Naive thymus-derived CD4-positive, alpha-beta T cell (primary cell): ENCODE data around the gene TRAPPC10. TPM values are rescaled to one million over a fixed set of nuclear protein-coding genes. Genes with fewer than 3 reads are reported as not detected.
"Not testable (repeated sequence)": the region's sequence is repeated elsewhere in the genome, so short reads cannot be mapped to it uniquely, and the experiment has no call there.

Experiments used
- ATAC-seq: fragments of 150-1000 bp; cut with Tn5 transposase; 2 replicates; pipeline ENCODE4 v1.10.0; 2021; ENCODE audit warnings: mild to moderate bottlenecking, moderate library complexity
- CTCF ChIA-PET: fragments of 350-600 bp; sonication (Branson Sonifier 250); formaldehyde crosslinking; loops from one replicate; lab custom pipeline; 2021; ENCODE audit warnings: antibody characterized with exemption; lab: Charles Lee
- POLR2A ChIA-PET: fragments of 350-600 bp; sonication (Branson Sonifier 250); formaldehyde crosslinking; loops from one replicate; lab custom pipeline; 2021; ENCODE audit warnings: antibody characterized with exemption, inconsistent platforms; lab: Charles Lee
- DNase-seq, 9 donors: peaks; one replicate each; pipeline versions ENCODE4 v3.0.0 to v3.0.0-alpha.2; 2020 to 2022; ENCODE audit warnings: mixed read lengths in 1 of 9
- H3K27ac ChIP-seq: one replicate; pipeline ENCODE4 v1.7.0; 2013; ENCODE audit warnings: mild to moderate bottlenecking, low read depth, low read length, moderate library complexity
- H3K27me3 ChIP-seq, 2 donors: one replicate each; pipeline ENCODE4 v1.7.0; 2013; ENCODE audit warnings: low read length in 2 of 2, mild to moderate bottlenecking in 2 of 2, moderate library complexity in 2 of 2; ENCODE audit not compliant: control insufficient read depth in 2 of 2, insufficient read depth in 2 of 2
- H3K36me3 ChIP-seq, 3 experiments: 1 replicate in 2 of 3; 2 replicates in 1 of 3; pipeline ENCODE4 v1.7.0; 2013; ENCODE audit warnings: low read length in 3 of 3, mild to moderate bottlenecking in 3 of 3, moderate library complexity in 1 of 3; ENCODE audit not compliant: insufficient read depth in 3 of 3, control insufficient read depth in 2 of 3
- H3K4me1 ChIP-seq, 2 donors: one replicate each; pipeline ENCODE4 v1.7.0; 2013; ENCODE audit warnings: low read length in 2 of 2, mild to moderate bottlenecking in 2 of 2, moderate library complexity in 1 of 2; ENCODE audit not compliant: control insufficient read depth in 2 of 2, insufficient read depth in 2 of 2
- H3K4me3 ChIP-seq: 2 replicates; pipeline ENCODE4 v1.7.0; 2013; ENCODE audit warnings: mild to moderate bottlenecking, low read length
- H3K9me3 ChIP-seq, 3 experiments: 1 replicate in 2 of 3; 2 replicates in 1 of 3; pipeline ENCODE4 v1.7.0; 2013; ENCODE audit warnings: low read length in 3 of 3; ENCODE audit not compliant: control insufficient read depth in 2 of 3
- H3K27ac Mint-ChIP-seq, 9 donors: one replicate each; pipeline ENCODE4 v1.8.0; 2020 to 2022; ENCODE audit warnings: mixed read lengths in 9 of 9, mild to moderate bottlenecking in 8 of 9, moderate library complexity in 5 of 9, inconsistent platforms in 2 of 9
- H3K27me3 Mint-ChIP-seq, 5 donors: one replicate each; pipeline ENCODE4 v1.8.0; 2021 to 2022; ENCODE audit warnings: mixed read lengths in 5 of 5, mild to moderate bottlenecking in 1 of 5
- H3K36me3 Mint-ChIP-seq, 5 donors: one replicate each; pipeline ENCODE4 v1.8.0; 2020 to 2022; ENCODE audit warnings: mixed read lengths in 5 of 5, mild to moderate bottlenecking in 3 of 5, inconsistent platforms in 1 of 5
- H3K4me1 Mint-ChIP-seq, 7 donors: one replicate each; pipeline ENCODE4 v1.8.0; 2020 to 2022; ENCODE audit warnings: mixed read lengths in 7 of 7, mild to moderate bottlenecking in 3 of 7, inconsistent platforms in 1 of 7
- H3K4me3 Mint-ChIP-seq, 10 donors: one replicate each; pipeline ENCODE4 v1.8.0; 2020 to 2022; ENCODE audit warnings: mild to moderate bottlenecking in 10 of 10, mixed read lengths in 10 of 10, moderate library complexity in 6 of 10, inconsistent platforms in 2 of 10
- H3K9me3 Mint-ChIP-seq, 11 donors: one replicate each; pipeline ENCODE4 v1.8.0; 2020 to 2022; ENCODE audit warnings: mixed read lengths in 11 of 11, mild to moderate bottlenecking in 4 of 11, inconsistent platforms in 1 of 11, moderate library complexity in 1 of 11
- intact Hi-C, 2 donors: fragments of 100-400 bp; cut with micrococcal nuclease; formaldehyde crosslinking; loops; one replicate each; pipeline ENCODE4 v1.15.1; 2023
- polyA plus RNA-seq, 2 donors: library from polyadenylated mRNA; unstranded; fragments of 300-500 nt; fragmentation: Illumina TruSeq; gene quantifications; one replicate each; pipeline ENCODE4 v1.2.3, GENCODE V29; 2021
- total RNA-seq, 6 experiments: library from RNA in 5 of 6; stranded (reverse) in 5 of 6; gene quantifications; 1 replicate in 5 of 6; 2 replicates in 1 of 6; pipeline ENCODE4 v1.2.3 and lab custom pipeline; 2021 to 2026

The TRAPPC10 gene
- total and polyA plus RNA-seq, 7 experiments from 2014 or later, result 15.6 to 119 (median 93.2) TPM

- intact Hi-C loops, ATAC-seq, H3K36me3 ChIP-seq, H3K4me3 ChIP-seq, H3K36me3 Mint-ChIP-seq, POLR2A ChIA-PET, H3K27ac Mint-ChIP-seq, H3K4me3 Mint-ChIP-seq, CTCF ChIA-PET, H3K27me3 ChIP-seq, H3K27me3 Mint-ChIP-seq, H3K4me1 Mint-ChIP-seq, H3K9me3 ChIP-seq, DNase-seq, H3K4me1 ChIP-seq, H3K9me3 Mint-ChIP-seq, H3K27ac ChIP-seq: not testable (repeated sequence)
These were observed 135.0 kb downstream of the TRAPPC10 start for GRCh38 chr21:44147108-44147507.

DNA sequence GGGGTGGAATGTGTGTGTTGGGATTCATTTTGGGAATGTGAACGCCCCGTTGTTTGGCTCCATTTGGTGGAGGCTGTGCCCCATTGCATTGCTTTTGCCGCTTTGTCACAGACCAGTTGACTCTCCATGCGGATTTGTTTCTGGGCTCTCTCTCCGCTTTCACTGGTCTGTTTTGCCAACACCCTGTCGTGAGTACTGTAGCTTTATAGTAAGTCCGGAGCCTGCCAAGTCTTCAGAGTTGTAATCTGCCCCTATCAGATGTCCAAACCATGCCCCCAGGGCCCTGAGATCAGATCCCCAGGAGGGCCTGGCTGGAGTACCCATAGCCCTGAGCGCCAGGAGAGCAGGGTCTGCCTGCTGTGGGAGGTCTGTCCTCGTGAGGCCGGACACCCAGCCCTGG, 138.1 kb downstream of the TRAPPC10 start:
- H3K36me3 ChIP-seq, H3K4me3 Mint-ChIP-seq, H3K36me3 Mint-ChIP-seq, CTCF ChIA-PET, DNase-seq, ATAC-seq, H3K4me3 ChIP-seq, H3K27ac Mint-ChIP-seq, intact Hi-C loops, H3K4me1 Mint-ChIP-seq, H3K9me3 ChIP-seq, H3K4me1 ChIP-seq, H3K27ac ChIP-seq, POLR2A ChIA-PET, H3K27me3 ChIP-seq, H3K27me3 Mint-ChIP-seq, H3K9me3 Mint-ChIP-seq: not testable (repeated sequence)

DNA sequence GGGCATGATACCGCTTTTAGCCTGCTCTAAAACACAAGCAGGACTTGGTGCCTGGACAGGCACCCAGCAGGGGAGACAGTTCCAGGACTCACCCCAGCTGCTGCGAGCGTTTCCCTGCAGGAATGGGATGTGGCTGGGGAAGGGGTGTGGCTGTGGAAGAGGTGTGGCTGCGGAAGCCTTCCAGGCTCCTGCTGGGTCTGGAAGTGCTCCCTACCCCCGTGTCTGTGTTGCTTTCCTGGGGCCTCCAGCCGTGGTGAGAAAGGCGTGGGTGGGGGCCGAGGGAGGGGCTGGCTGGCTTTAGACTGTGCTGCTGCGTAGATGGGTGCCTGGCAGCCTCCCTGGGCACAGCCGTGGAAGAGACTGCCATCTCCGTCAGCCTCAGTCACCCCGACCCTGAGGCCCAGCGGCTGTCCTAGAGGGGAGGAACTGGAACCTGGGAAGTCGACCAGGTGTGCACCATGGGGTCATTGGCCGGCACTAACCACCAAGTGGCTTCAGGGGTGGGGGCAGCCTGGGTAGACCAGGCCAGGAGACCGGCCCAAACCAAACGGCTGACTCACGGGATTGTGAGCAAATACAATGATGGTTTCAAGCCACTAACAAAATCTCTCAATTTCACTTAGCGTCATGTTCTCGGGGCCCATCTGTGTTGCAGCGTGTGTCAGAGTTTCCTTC, 141.2 kb downstream of the TRAPPC10 start:
- H3K9me3 ChIP-seq, H3K27ac Mint-ChIP-seq, H3K4me3 Mint-ChIP-seq, ATAC-seq, H3K4me1 Mint-ChIP-seq, H3K9me3 Mint-ChIP-seq, POLR2A ChIA-PET, H3K4me1 ChIP-seq, DNase-seq, H3K27ac ChIP-seq, H3K4me3 ChIP-seq, H3K36me3 ChIP-seq, H3K36me3 Mint-ChIP-seq, H3K27me3 Mint-ChIP-seq, CTCF ChIA-PET, intact Hi-C loops, H3K27me3 ChIP-seq: not testable (repeated sequence)

GRCh38 chr21:44153889-44154228, 141.8 kb downstream of the TRAPPC10 start:
- H3K9me3 ChIP-seq, intact Hi-C loops, H3K9me3 Mint-ChIP-seq, H3K36me3 Mint-ChIP-seq, H3K27ac ChIP-seq, H3K27me3 ChIP-seq, POLR2A ChIA-PET, H3K4me1 ChIP-seq, H3K27ac Mint-ChIP-seq, H3K36me3 ChIP-seq, CTCF ChIA-PET, H3K4me3 Mint-ChIP-seq, H3K4me3 ChIP-seq, H3K27me3 Mint-ChIP-seq, H3K4me1 Mint-ChIP-seq: not testable (repeated sequence)
- DNase-seq, result peak in 5 of 9 donors; percentile 11 to 48 (median 20)
- ATAC-seq, result peak; percentile 56

- CTCF ChIA-PET, H3K9me3 Mint-ChIP-seq, H3K36me3 Mint-ChIP-seq, DNase-seq, H3K4me3 ChIP-seq, H3K36me3 ChIP-seq, H3K4me1 Mint-ChIP-seq, POLR2A ChIA-PET, H3K27me3 ChIP-seq, H3K27ac Mint-ChIP-seq, intact Hi-C loops, H3K9me3 ChIP-seq, H3K27ac ChIP-seq, H3K4me3 Mint-ChIP-seq, H3K4me1 ChIP-seq, H3K27me3 Mint-ChIP-seq: not testable (repeated sequence)
- peak; percentile 34 for ATAC-seq
These were observed 142.7 kb downstream of the TRAPPC10 start for GRCh38 chr21:44154816-44155230.

- H3K4me3 ChIP-seq, H3K36me3 Mint-ChIP-seq, H3K36me3 ChIP-seq, H3K27ac Mint-ChIP-seq, POLR2A ChIA-PET, intact Hi-C loops, H3K4me1 ChIP-seq, H3K4me3 Mint-ChIP-seq, H3K9me3 ChIP-seq, CTCF ChIA-PET, H3K4me1 Mint-ChIP-seq, H3K27ac ChIP-seq, H3K9me3 Mint-ChIP-seq, H3K27me3 ChIP-seq, H3K27me3 Mint-ChIP-seq: not testable (repeated sequence)
- peak; percentile 17 for ATAC-seq
- peak in 1 of 9 donors; percentile 10 for DNase-seq
These were observed 143.3 kb downstream of the TRAPPC10 start for GRCh38 chr21:44155231-44155993.

DNA sequence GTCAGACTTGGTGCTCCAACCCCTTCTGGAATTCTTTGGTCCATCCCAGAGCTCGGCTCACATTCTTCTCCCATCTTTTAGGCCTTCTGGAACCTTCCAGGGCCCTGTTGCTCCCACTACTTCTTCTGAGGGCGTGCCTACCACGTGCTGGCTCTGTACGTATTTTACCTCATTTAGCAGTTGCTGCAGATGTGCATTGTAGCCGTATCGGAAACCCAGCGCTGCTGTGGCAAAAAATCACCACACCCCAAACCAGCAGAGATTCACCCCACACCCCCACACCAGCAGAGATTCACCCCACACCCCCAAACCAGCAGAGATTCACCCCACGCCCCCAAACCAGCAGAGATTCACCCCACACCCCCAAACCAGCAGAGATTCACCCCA, 143.9 kb downstream of the TRAPPC10 start:
- H3K36me3 Mint-ChIP-seq, CTCF ChIA-PET, H3K27me3 Mint-ChIP-seq, H3K9me3 ChIP-seq, intact Hi-C loops, H3K4me3 ChIP-seq, H3K4me3 Mint-ChIP-seq, POLR2A ChIA-PET, H3K4me1 Mint-ChIP-seq, H3K4me1 ChIP-seq, H3K27ac ChIP-seq, H3K9me3 Mint-ChIP-seq, H3K27me3 ChIP-seq, DNase-seq, H3K27ac Mint-ChIP-seq, H3K36me3 ChIP-seq: not testable (repeated sequence)
- peak; percentile 23 for ATAC-seq
